B cell (primary cell): ENCODE data around the gene NKAIN2. TPM values are rescaled to one million over a fixed set of nuclear protein-coding genes. Genes with fewer than 3 reads are reported as not detected.

Experiments used
- ATAC-seq: fragments of 200-7000 bp; cut with Tn5 transposase; one replicate; pipeline ENCODE4 v1.10.0; 2021; ENCODE audit warnings: low read depth, mild to moderate bottlenecking, moderate number of reproducible peaks, moderate library complexity
- CTCF ChIA-PET: fragments of 350-600 bp; sonication (Branson Sonifier 250); formaldehyde crosslinking; loops from one replicate; lab custom pipeline; 2021; ENCODE audit warnings: antibody characterized with exemption, inconsistent platforms; lab: Charles Lee
- POLR2A ChIA-PET: fragments of 350-600 bp; sonication (Branson Sonifier 250); formaldehyde crosslinking; loops from one replicate; lab custom pipeline; 2021; ENCODE audit warnings: antibody characterized with exemption; lab: Charles Lee
- DNase-seq: peaks from one replicate; pipeline ENCODE4 v3.0.0; 2013
- H2AFZ ChIP-seq: 2 replicates; pipeline ENCODE4 v1.6.1; 2012; ENCODE audit warnings: mild to moderate bottlenecking, low read depth, low read length; ENCODE audit not compliant: insufficient read depth, poor library complexity, severe bottlenecking
- H3K27ac ChIP-seq, 2 donors: 1 replicate in 1 of 2; 2 replicates in 1 of 2; pipeline ENCODE4 v1.5.1; 2012 to 2013; ENCODE audit warnings: low read length in 2 of 2, mild to moderate bottlenecking in 2 of 2, moderate library complexity in 1 of 2
- H3K27me3 ChIP-seq, 4 experiments: fragments of 200-600 bp in 1 of 4; sonication (generic) in 1 of 4; replicated peaks in 1 of 4; 1 replicate in 2 of 4; 2 replicates in 2 of 4; pipeline versions ENCODE4 v1.6.1 to v1.7.0; 2013 to 2016; ENCODE audit warnings: low read length in 3 of 4, mild to moderate bottlenecking in 2 of 4, mixed read lengths in 1 of 4, moderate library complexity in 1 of 4; ENCODE audit not compliant: insufficient read depth in 4 of 4, control insufficient read depth in 3 of 4; ENCODE audit errors: control extremely low read depth in 1 of 4
- H3K36me3 ChIP-seq, 2 experiments: replicated peaks in 1 of 2; 1 replicate in 1 of 2; 2 replicates in 1 of 2; pipeline versions ENCODE4 v1.6.1 to v1.7.1; 2013; ENCODE audit warnings: low read length in 1 of 2; ENCODE audit not compliant: insufficient read depth in 2 of 2, control insufficient read depth in 1 of 2; ENCODE audit errors: control extremely low read depth in 1 of 2, extremely low read depth in 1 of 2
- H3K4me1 ChIP-seq, 2 donors: fragments of 200-600 bp in 1 of 2; sonication (generic) in 1 of 2; 1 replicate in 1 of 2; 2 replicates in 1 of 2; pipeline versions ENCODE4 v1.5.1 to v1.6.1; 2013 to 2017; ENCODE audit warnings: low read length in 2 of 2; ENCODE audit not compliant: control insufficient read depth in 2 of 2, insufficient read depth in 2 of 2
- H3K4me2 ChIP-seq: replicated peaks from 2 replicates; pipeline ENCODE3; 2012; ENCODE audit warnings: mild to moderate bottlenecking, low read depth, low read length; ENCODE audit not compliant: poor library complexity, severe bottlenecking
- H3K4me3 ChIP-seq, 5 experiments: fragments of 200-600 bp in 1 of 5; sonication (generic) in 1 of 5; 1 replicate in 3 of 5; 2 replicates in 2 of 5; pipeline versions ENCODE4 v1.5.1 to v1.7.0; 2011 to 2016; ENCODE audit warnings: low read length in 4 of 5, mild to moderate bottlenecking in 4 of 5, low read depth in 2 of 5, control low read depth in 1 of 5, moderate library complexity in 1 of 5; ENCODE audit not compliant: insufficient read depth in 1 of 5; ENCODE audit errors: control extremely low read depth in 1 of 5, extremely low read depth in 1 of 5
- H3K79me2 ChIP-seq: fragments of 200-600 bp; sonication (generic); one replicate; pipeline ENCODE4 v1.6.0; 2016; ENCODE audit warnings: low read length; ENCODE audit not compliant: control insufficient read depth, insufficient read depth
- H3K9ac ChIP-seq: fragments of 200-600 bp; sonication (generic); 2 replicates; pipeline ENCODE4 v1.6.1; 2017; ENCODE audit warnings: mild to moderate bottlenecking, low read length, moderate library complexity
- H3K9me3 ChIP-seq, 3 donors: one replicate each; pipeline versions ENCODE4 v1.6.1 to v1.7.1; 2013; ENCODE audit warnings: low read length in 2 of 3; ENCODE audit not compliant: control insufficient read depth in 2 of 3, insufficient read depth in 1 of 3; ENCODE audit errors: control extremely low read depth in 1 of 3
- H4K20me1 ChIP-seq: 2 replicates; pipeline ENCODE4 v1.6.0; 2012; ENCODE audit warnings: mild to moderate bottlenecking, low read length; ENCODE audit not compliant: insufficient read depth, control insufficient read depth, poor library complexity, severe bottlenecking
- H3K27ac Mint-ChIP-seq: one replicate; pipeline ENCODE4 v1.8.0; 2021; ENCODE audit warnings: mixed read lengths
- H3K27me3 Mint-ChIP-seq: one replicate; pipeline ENCODE4 v1.8.0; 2021; ENCODE audit warnings: mixed read lengths
- H3K4me1 Mint-ChIP-seq: one replicate; pipeline ENCODE4 v1.8.0; 2021; ENCODE audit warnings: mixed read lengths
- H3K4me3 Mint-ChIP-seq: one replicate; pipeline ENCODE4 v1.8.0; 2021; ENCODE audit warnings: mixed read lengths
- H3K9me3 Mint-ChIP-seq: one replicate; pipeline ENCODE4 v1.8.0; 2022; ENCODE audit warnings: mixed read lengths; ENCODE audit not compliant: insufficient read depth
- EZH2 ChIP-seq: IDR thresholded peaks from 2 replicates; pipeline ENCODE4 v1.6.1; 2012; ENCODE audit warnings: borderline replicate concordance, low read depth, mild to moderate bottlenecking, moderate library complexity, low read length; ENCODE audit not compliant: insufficient read depth, poor library complexity, severe bottlenecking
- WGBS: methylation state at CpG from one replicate; pipeline ENCODE4 v1.1.5; 2013; ENCODE audit warnings: missing lambda C conversion rate; ENCODE audit not compliant: insufficient coverage; 5-methylcytosine and 5-hydroxymethylcytosine counted together
- intact Hi-C: fragments of 100-400 bp; cut with micrococcal nuclease; formaldehyde crosslinking; loops from one replicate; pipeline ENCODE4 v1.10.0; 2022
- polyA plus RNA-seq: library from polyadenylated mRNA; depleted of rRNA; stranded (reverse); fragments of >200 nt; gene quantifications from 2 replicates; pipeline ENCODE4 v1.2.3, GENCODE V29; 2012
- total RNA-seq, 2 donors: library from RNA; stranded (reverse); fragments of 120-200 nt in 1 of 2; gene quantifications; 1 replicate in 1 of 2; 2 replicates in 1 of 2; pipeline versions ENCODE4 v1.2.3 to v1.2.4, GENCODE V29; 2013 to 2022
- TF ChIP-seq, protein P1 (sequence below): fragments of 200-600 bp; IDR thresholded peaks from one replicate; pipeline ENCODE4 v1.8.0; 2022; ENCODE audit warnings: antibody characterized with exemption, mild to moderate bottlenecking

The NKAIN2 gene
- total and polyA plus RNA-seq, 2 donors (not counting 1 experiment from before 2014, with no cell fraction given): not detected

GRCh38 chr6:124223611-124224345 is 420.1 kb downstream of the NKAIN2 start:
- H3K4me1 Mint-ChIP-seq: no peaks in the 10 kb centered on the region
- no peak for DNase-seq
- Histone ChIP-seq H3K36me3 (no peaks in the 10 kb centered on the region), H3K4me1 (no peaks in the 10 kb centered on the region), H3K79me2 (no peaks in the 10 kb centered on the region), H3K4me3 (no peak overlapping the region), H4K20me1 (no peaks in the 10 kb centered on the region), H3K9me3 (no peaks in the 10 kb centered on the region), H3K27ac (no peak overlapping the region), H3K27me3 (no peaks in the 10 kb centered on the region), H3K4me2 (no peak overlapping the region), H3K9ac (no peak overlapping the region), H2AFZ (no peak overlapping the region)
- intact Hi-C loops: no loop called here
- TF ChIP-seq, protein P1, sequence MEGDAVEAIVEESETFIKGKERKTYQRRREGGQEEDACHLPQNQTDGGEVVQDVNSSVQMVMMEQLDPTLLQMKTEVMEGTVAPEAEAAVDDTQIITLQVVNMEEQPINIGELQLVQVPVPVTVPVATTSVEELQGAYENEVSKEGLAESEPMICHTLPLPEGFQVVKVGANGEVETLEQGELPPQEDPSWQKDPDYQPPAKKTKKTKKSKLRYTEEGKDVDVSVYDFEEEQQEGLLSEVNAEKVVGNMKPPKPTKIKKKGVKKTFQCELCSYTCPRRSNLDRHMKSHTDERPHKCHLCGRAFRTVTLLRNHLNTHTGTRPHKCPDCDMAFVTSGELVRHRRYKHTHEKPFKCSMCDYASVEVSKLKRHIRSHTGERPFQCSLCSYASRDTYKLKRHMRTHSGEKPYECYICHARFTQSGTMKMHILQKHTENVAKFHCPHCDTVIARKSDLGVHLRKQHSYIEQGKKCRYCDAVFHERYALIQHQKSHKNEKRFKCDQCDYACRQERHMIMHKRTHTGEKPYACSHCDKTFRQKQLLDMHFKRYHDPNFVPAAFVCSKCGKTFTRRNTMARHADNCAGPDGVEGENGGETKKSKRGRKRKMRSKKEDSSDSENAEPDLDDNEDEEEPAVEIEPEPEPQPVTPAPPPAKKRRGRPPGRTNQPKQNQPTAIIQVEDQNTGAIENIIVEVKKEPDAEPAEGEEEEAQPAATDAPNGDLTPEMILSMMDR: no peak
- TF ChIP-seq EZH2: no peak
- POLR2A ChIA-PET: no interaction called here
- no peak overlapping the region for H3K27ac Mint-ChIP-seq
- H3K27me3 Mint-ChIP-seq: no peaks in the 10 kb centered on the region
- no peak for ATAC-seq
- CTCF ChIA-PET: no interaction called here
- H3K9me3 Mint-ChIP-seq: peaks cover 8% of the 10 kb centered on the region
- WGBS: no CpG with 5 or more reads among the region's 3 CpGs
- H3K4me3 Mint-ChIP-seq: no peak overlapping the region

GRCh38 chr6:124226396-124226795 is 422.7 kb downstream of the NKAIN2 start:
- no peaks in the 10 kb centered on the region for H3K27me3 ChIP-seq
- ChIA-PET POLR2A (no interaction called here), CTCF (no interaction called here)
- ATAC-seq: no peak
- no peaks in the 10 kb centered on the region for H3K79me2 ChIP-seq
- no peaks in the 10 kb centered on the region for H3K36me3 ChIP-seq
- H3K27ac ChIP-seq: no peak overlapping the region
- Mint-ChIP-seq H3K9me3 (peaks cover 9% of the 10 kb centered on the region), H3K4me3 (no peak overlapping the region), H3K27me3 (no peaks in the 10 kb centered on the region), H3K4me1 (no peaks in the 10 kb centered on the region), H3K27ac (no peak overlapping the region)
- no peak for TF ChIP-seq EZH2
- TF ChIP-seq, protein P1: no peak
- no peak overlapping the region for H3K4me3 ChIP-seq
- intact Hi-C loops: no loop called here
- no peak for DNase-seq
- H3K9ac ChIP-seq: no peak overlapping the region
- peaks cover 0 to 7% (median 0%) of the 10 kb centered on the region in 3 donors for H3K9me3 ChIP-seq
- H2AFZ ChIP-seq: no peak overlapping the region
- no peak overlapping the region for H3K4me2 ChIP-seq
- H4K20me1 ChIP-seq: no peaks in the 10 kb centered on the region
- 50% methylated on average over 1 of the region's 1 CpG for WGBS
- no peaks in the 10 kb centered on the region for H3K4me1 ChIP-seq
